Heart right ventricle (tissue), 16 donors: ENCODE data around the gene TDRD6. TPM values are rescaled to one million over a fixed set of nuclear protein-coding genes. Genes with fewer than 3 reads are reported as not detected.

ENCODE experiments used
- ATAC-seq, 8 donors: fragments of 200-7000 bp; cut with Tn5 transposase; one replicate each; pipeline ENCODE4 v1.9.1; 2020; ENCODE audit warnings: mild to moderate bottlenecking in 8 of 8, moderate library complexity in 8 of 8, moderate number of reproducible peaks in 1 of 8
- DNase-seq, 2 donors: peaks; one replicate each; pipeline ENCODE4 v3.0.0-alpha.2; 2020
- H3K27ac ChIP-seq, 10 donors: fragments of 200-600 bp; sonication (generic) in 2 of 10; one replicate each; pipeline versions ENCODE4 v1.5.0 to v1.8.0; 2020 to 2022; ENCODE audit warnings: mild to moderate bottlenecking in 3 of 10
- H3K27me3 ChIP-seq, 7 donors: fragments of 200-600 bp; one replicate each; pipeline ENCODE4 v1.8.0; 2021 to 2022; ENCODE audit warnings: mild to moderate bottlenecking in 2 of 7
- H3K36me3 ChIP-seq, 9 donors: fragments of 200-600 bp; sonication (generic) in 1 of 9; one replicate each; pipeline versions ENCODE4 v1.5.0 to v1.8.0; 2020 to 2022; ENCODE audit warnings: mild to moderate bottlenecking in 2 of 9
- H3K4me1 ChIP-seq, 9 donors: fragments of 200-600 bp; sonication (generic) in 1 of 9; one replicate each; pipeline versions ENCODE4 v1.5.0 to v1.8.0; 2020 to 2022; ENCODE audit warnings: mild to moderate bottlenecking in 4 of 9
- H3K4me3 ChIP-seq, 10 donors: fragments of 200-600 bp; sonication (generic) in 2 of 10; one replicate each; pipeline versions ENCODE4 v1.5.0 to v1.8.0; 2020 to 2022; ENCODE audit warnings: mild to moderate bottlenecking in 7 of 10, moderate library complexity in 2 of 10
- H3K9me3 ChIP-seq, 11 donors: fragments of 200-600 bp in 10 of 11; sonication (generic) in 2 of 11; one replicate each; pipeline versions ENCODE4 v1.5.0 to v1.8.0; 2013 to 2022; ENCODE audit warnings: mild to moderate bottlenecking in 2 of 11, control low read depth in 1 of 11, moderate library complexity in 1 of 11
- CTCF ChIP-seq, 9 donors: fragments of 200-600 bp; sonication (generic) in 2 of 9; IDR thresholded peaks; one replicate each; pipeline versions ENCODE4 v1.5.0 to v1.8.0; 2021 to 2022; ENCODE audit warnings: antibody characterized with exemption in 9 of 9, mild to moderate bottlenecking in 5 of 9, moderate library complexity in 1 of 9
- WGBS, 2 donors: extraction: QIAGEN DNeasy Blood & Tissue Kit; methylation state at CpG; one replicate each; pipeline ENCODE4 v1.1.7; 2013; ENCODE audit warnings: inconsistent platforms in 1 of 2; 5-methylcytosine and 5-hydroxymethylcytosine counted together
- intact Hi-C, 10 donors: fragments of 100-400 bp; cut with DNase I; formaldehyde crosslinking; loops; one replicate each; pipeline versions ENCODE4 v1.11.1 to v1.14.2; 2022
- polyA plus RNA-seq, 2 donors: library from polyadenylated mRNA; stranded (reverse); fragments of 200-250 nt; gene quantifications; one replicate each; pipeline ENCODE4 v1.2.3, GENCODE V29; 2013
- total RNA-seq, 10 donors: library from RNA; stranded (reverse); fragmentation: NEBNext Ultra II Directional in 3 of 10; extraction: Animal tissue kit (Norgen Biotek cat#: 25700) in 3 of 10; gene quantifications; one replicate each; pipeline versions ENCODE4 v1.2.1 to v1.2.4, GENCODE V29; 2021 to 2023
- donor health status: Arrhythmogenic right ventricular cardiomyopathy.
- donor health status: ischemic (EF 13 %, LVEDD 7.1; RV severe dilation, severe dysfunction).
- donor health status: healthy with polysubstance abuse.
- donor health status: DM: no; HTN: yes; CAD: no.
- donor health status: DM: no; HTN: no; CAD: no.
- donor health status: ischemic (EF 25% LVEDD 6.9; RV normal size, moderate dysfunction).
- donor health status: ischemic (EF 25% LVEDD 5.7; RV mildly dilated, moderate dysfunction).
- donor health status: healthy.
- donor health status: DM: yes; HTN: yes; CAD: no.
- donor health status: Ischemic cardiomyopathy.
- donor health status: ischemic (EF 35%, LVEDD 5.7; RV mildly dilated, moderate dysfunction).
- donor health status: nonischemic (EF 11% LVEDD 7.7; RV severe dilation, severe dysfunction).
- donor health status: DM: yes; HTN: yes; CAD: no.
- donor health status: PGD.
- donor health status: ischemic (EF 29% LVEDD 5.4; RV normal size, mild dysfunction).
- donor health status: nonischemic (EF 23%, LVEDD 6.1; RV moderate dilation, normal function).

TDRD6 gene
- total and polyA plus RNA-seq, 12 donors: 0.10 to 1.4 (median 0.54) TPM

- intact Hi-C loops: no loop called here
Measured at GRCh38 chr6:46653439-46654195, 34.1 kb upstream of the TDRD6 start.

GRCh38 chr6:46655803-46656202 lies 31.9 kb upstream of the TDRD6 start:
- H3K27me3 ChIP-seq: peaks cover 0 to 31% (median 0%) of the 10 kb centered on the region in 7 donors
- ATAC-seq: no peak
- H3K27ac ChIP-seq: no peak overlapping the region
- no peak for DNase-seq
- intact Hi-C loops: no loop called here
- no peak overlapping the region for H3K4me3 ChIP-seq
- H3K36me3 ChIP-seq: peaks cover 0 to 45% (median 0%) of the 10 kb centered on the region in 9 donors
- peak in 6 of 9 donors; percentile 7 to 31 (median 18) for TF ChIP-seq CTCF (IDR thresholded peaks at IDR 0.05)
- 64 to 73% methylated on average over 6 of the region's 6 CpGs for WGBS, 2 donors
- H3K9me3 ChIP-seq: no peaks in the 10 kb centered on the region
- peaks cover 0 to 23% (median 12%) of the 10 kb centered on the region in 9 donors for H3K4me1 ChIP-seq

More at GRCh38 chr6:46653439-46654195, 34.1 kb upstream of the TDRD6 start:
- DNase-seq (no peak), ATAC-seq (peak in 1 of 8 donors; percentile 1)
- Histone ChIP-seq H3K27me3 (peaks cover 0 to 36% (median 0%) of the 10 kb centered on the region in 7 donors), H3K36me3 (peaks cover 0 to 27% (median 0%) of the 10 kb centered on the region in 9 donors), H3K4me3 (peak overlapping the region; percentile 65 to 99 (median 88)), H3K9me3 (no peaks in the 10 kb centered on the region), H3K4me1 (peaks cover 0 to 24% (median 12%) of the 10 kb centered on the region in 9 donors), H3K27ac (peak overlapping the region; percentile 78 to 94 (median 88))
- WGBS, 2 donors: 19 to 22% methylated on average over 10 of the region's 10 CpGs
- TF ChIP-seq CTCF (IDR thresholded peaks at IDR 0.05): no peak

GRCh38 chr6:46657642-46658041 lies 30.0 kb upstream of the TDRD6 start:
- H3K4me3 ChIP-seq: no peak overlapping the region
- intact Hi-C loops: no loop called here

GRCh38 chr6:46661483-46661882 lies 26.2 kb upstream of the TDRD6 start:
- DNase-seq: no peak
- intact Hi-C loops: no loop called here
- no peak for ATAC-seq
- no peaks in the 10 kb centered on the region for H3K27me3 ChIP-seq
- WGBS, 2 donors: 58 to 65% methylated on average over 2 of the region's 2 CpGs
- TF ChIP-seq CTCF (IDR thresholded peaks at IDR 0.05): no peak
- H3K9me3 ChIP-seq: no peaks in the 10 kb centered on the region
- peaks cover 0 to 9% (median 0%) of the 10 kb centered on the region in 9 donors for H3K4me1 ChIP-seq
- H3K36me3 ChIP-seq: peaks cover 0 to 80% (median 0%) of the 10 kb centered on the region in 9 donors
- no peak overlapping the region for H3K27ac ChIP-seq
- H3K4me3 ChIP-seq: no peak overlapping the region

More at GRCh38 chr6:46657642-46658041, 30.0 kb upstream of the TDRD6 start:
- no peak for TF ChIP-seq CTCF (IDR thresholded peaks at IDR 0.05)
- Histone ChIP-seq H3K27ac (no peak overlapping the region), H3K36me3 (peaks cover 0 to 61% (median 0%) of the 10 kb centered on the region in 9 donors), H3K9me3 (no peaks in the 10 kb centered on the region), H3K4me1 (peaks cover 0 to 21% (median 12%) of the 10 kb centered on the region in 9 donors), H3K27me3 (peaks cover 0 to 18% (median 0%) of the 10 kb centered on the region in 7 donors)
- ATAC-seq (no peak), DNase-seq (no peak)
